Endothelial cell of umbilical vein (primary cell): Measurements from ENCODE around the gene SORCS2. TPM values are rescaled to one million over a fixed set of nuclear protein-coding genes. Genes with fewer than 3 reads are reported as not detected.

ENCODE experiments used
- BruUV-seq: library from RNA; stranded (reverse); fragments of 400-500 nt; replicated peaks from 2 replicates; lab custom pipeline; 2021; lab: Mats Ljungman, UMichigan
- CTCF ChIA-PET: fragments of 300-600, 350-600 bp; sonication (Branson Sonifier 250); formaldehyde crosslinking; loops from one replicate; lab custom pipeline; 2021; ENCODE audit warnings: antibody characterized with exemption, inconsistent platforms; lab: Charles Lee
- POLR2A ChIA-PET: fragments of 300-600, 350-600 bp; sonication (Branson Sonifier 250); formaldehyde crosslinking; loops from one replicate; lab custom pipeline; 2021; ENCODE audit warnings: antibody characterized with exemption, inconsistent platforms; lab: Charles Lee
- DNase-seq: peaks from one replicate; pipeline ENCODE4 v3.0.0-alpha.2; 2011; ENCODE audit warnings: low read depth, low spot score
- FAIRE-seq: peaks from 2 replicates; lab custom pipeline; 2011; peaks lifted over from hg19 to GRCh38; lab: Jason Lieb, UNC
- H2AFZ ChIP-seq: 2 replicates; pipeline ENCODE4 v1.6.0; 2012; ENCODE audit warnings: low read depth, low read length, control low read depth, inconsistent platforms
- H3K27ac ChIP-seq: 2 replicates; pipeline ENCODE4 v1.5.1; 2011; ENCODE audit warnings: low read depth, mild to moderate bottlenecking, control low read depth, low read length, moderate library complexity; ENCODE audit not compliant: insufficient read depth
- H3K27me3 ChIP-seq, 2 experiments: 2 replicates each; pipeline versions ENCODE4 v1.6.0 to v1.6.1; 2011; ENCODE audit warnings: low read length in 2 of 2, mixed read lengths in 1 of 2; ENCODE audit not compliant: control insufficient read depth in 2 of 2, insufficient read depth in 2 of 2
- H3K36me3 ChIP-seq, 2 experiments: 2 replicates in 1 of 2; 3 replicates in 1 of 2; pipeline ENCODE4 v1.5.1; 2011; ENCODE audit warnings: low read length in 2 of 2, mild to moderate bottlenecking in 1 of 2, moderate library complexity in 1 of 2; ENCODE audit not compliant: control insufficient read depth in 2 of 2, insufficient read depth in 2 of 2; ENCODE audit errors: extremely low read depth in 1 of 2
- H3K4me1 ChIP-seq: 3 replicates; pipeline ENCODE4 v1.5.1; 2011; ENCODE audit warnings: mild to moderate bottlenecking, low read length; ENCODE audit not compliant: control insufficient read depth, insufficient read depth; ENCODE audit errors: extremely low read depth
- H3K4me2 ChIP-seq: 2 replicates; pipeline ENCODE4 v1.6.1; 2011; ENCODE audit warnings: low read length, control low read depth, mixed read lengths; ENCODE audit not compliant: insufficient read depth
- H3K4me3 ChIP-seq, 3 experiments: fragments of 200-600 bp in 1 of 3; sonication (generic), shearing (Covaris generic) in 1 of 3; replicated peaks in 1 of 3; 2 replicates each; pipeline ENCODE4 v1.5.1; 2011 to 2016; ENCODE audit warnings: control low read depth in 3 of 3, low read length in 3 of 3, mild to moderate bottlenecking in 2 of 3, inconsistent platforms in 1 of 3, low read depth in 1 of 3, moderate library complexity in 1 of 3; ENCODE audit not compliant: insufficient read depth in 1 of 3
- H3K79me2 ChIP-seq: 2 replicates; pipeline ENCODE4 v1.6.0; 2012; ENCODE audit warnings: low read length, inconsistent platforms; ENCODE audit not compliant: control insufficient read depth, insufficient read depth
- H3K9ac ChIP-seq: replicated peaks from 2 replicates; pipeline ENCODE3; 2011; ENCODE audit warnings: low read length, control low read depth; ENCODE audit not compliant: insufficient read depth; ENCODE audit errors: extremely low read depth
- H3K9me1 ChIP-seq: replicated peaks from 3 replicates; pipeline ENCODE4 v1.6.0; 2011; ENCODE audit warnings: mild to moderate bottlenecking, low read length; ENCODE audit not compliant: control insufficient read depth, insufficient read depth; ENCODE audit errors: extremely low read depth
- H3K9me3 ChIP-seq: replicated peaks from 2 replicates; pipeline ENCODE4 v1.5.1; 2012; ENCODE audit warnings: low read length, inconsistent platforms; ENCODE audit not compliant: control insufficient read depth, insufficient read depth
- H4K20me1 ChIP-seq: replicated peaks from 2 replicates; pipeline ENCODE3; 2011; ENCODE audit warnings: mild to moderate bottlenecking, low read length; ENCODE audit not compliant: control insufficient read depth, insufficient read depth; ENCODE audit errors: extremely low read depth
- CTCF ChIP-seq, 2 donors: IDR thresholded peaks; 1 replicate in 1 of 2; 2 replicates in 1 of 2; pipeline ENCODE4 v1.5.1; 2011; ENCODE audit warnings: low read length in 2 of 2, mild to moderate bottlenecking in 2 of 2, moderate library complexity in 2 of 2, control low read depth in 1 of 2, inconsistent platforms in 1 of 2, low read depth in 1 of 2; ENCODE audit not compliant: insufficient read depth in 1 of 2; ENCODE audit errors: extremely low read depth in 1 of 2
- EZH2 ChIP-seq: IDR thresholded peaks from 2 replicates; pipeline ENCODE4 v1.6.1; 2012; ENCODE audit warnings: borderline replicate concordance, low read depth, mild to moderate bottlenecking, moderate library complexity, low read length, inconsistent platforms; ENCODE audit not compliant: severe bottlenecking
- FOS ChIP-seq: IDR thresholded peaks from 2 replicates; pipeline ENCODE4 v1.6.1; 2011; ENCODE audit warnings: mild to moderate bottlenecking, low read length, moderate library complexity, borderline replicate concordance; ENCODE audit not compliant: insufficient read depth
- GATA2 ChIP-seq: IDR thresholded peaks from 2 replicates; pipeline ENCODE4 v1.7.0; 2011; ENCODE audit warnings: low read depth, mild to moderate bottlenecking, moderate library complexity, mixed read lengths, low read length; ENCODE audit not compliant: insufficient read length, insufficient read depth
- JUN ChIP-seq: IDR thresholded peaks from 2 replicates; pipeline ENCODE4 v1.6.1; 2011; ENCODE audit warnings: borderline replicate concordance, low read depth; ENCODE audit not compliant: insufficient read length, insufficient read depth
- MYC ChIP-seq: IDR thresholded peaks from one replicate; pipeline ENCODE4 v1.6.1; 2011; ENCODE audit warnings: mild to moderate bottlenecking, low read depth, low read length
- POLR2A ChIP-seq: IDR thresholded peaks from 2 replicates; pipeline ENCODE4 v1.6.1; 2012; ENCODE audit warnings: low read depth, mild to moderate bottlenecking, control low read depth, low read length
- POLR2AphosphoS5 ChIP-seq: IDR thresholded peaks from 2 replicates; pipeline ENCODE4 v1.6.1; 2012; ENCODE audit warnings: low read depth, mild to moderate bottlenecking, control low read depth, low read length, moderate library complexity; ENCODE audit not compliant: insufficient read depth
- dilution Hi-C: fragments of 300-500 bp; cut with MboI; formaldehyde crosslinking; loops from one replicate; pipeline ENCODE4 v1.15.0; 2019; ENCODE audit warnings: low sequenced_read_pairs; ENCODE audit not compliant: extremely low pct_ligation_motif_present
- intact Hi-C: fragments of 100-400 bp; cut with micrococcal nuclease; formaldehyde crosslinking; loops from one replicate; pipeline ENCODE4 v1.10.0; 2022
- polyA plus RNA-seq, 4 experiments: library from polyadenylated mRNA; depleted of rRNA in 3 of 4; stranded (reverse) in 3 of 4; unstranded in 1 of 4; fragments of >200 nt; gene quantifications; 2 replicates each; pipeline versions ENCODE4 v1.2.1 to v1.2.3, GENCODE V29; 2011 to 2012; ENCODE audit warnings: missing spikeins in 1 of 4
- total RNA-seq: library from RNA; stranded (reverse); gene quantifications from 2 replicates; pipeline ENCODE4 v1.2.3, GENCODE V29; 2021
- TF ChIP-seq, protein P1 (sequence below): IDR thresholded peaks from 2 replicates; pipeline ENCODE4 v1.6.1; 2011; ENCODE audit not compliant: insufficient read depth, insufficient read length

Gene SORCS2
- total and polyA plus RNA-seq, 2 donors (not counting 3 experiments of a cell fraction or from before 2014, with no cell fraction given) = not detected

- CTCF ChIA-PET = no interaction called here
- POLR2A ChIA-PET = no interaction called here
- no TSS peak for BruUV-seq
- Histone ChIP-seq H3K9me3 (no peaks in the 10 kb centered on the region), H4K20me1 (no peaks in the 10 kb centered on the region), H3K27me3 (no peaks in the 10 kb centered on the region), H3K36me3 (no peaks in the 10 kb centered on the region), H3K9me1 (no peaks in the 10 kb centered on the region), H2AFZ (no peak overlapping the region), H3K27ac (no peak overlapping the region), H3K4me3 (no peak overlapping the region), H3K4me2 (no peak overlapping the region), H3K79me2 (no peaks in the 10 kb centered on the region), H3K4me1 (no peaks in the 10 kb centered on the region), H3K9ac (no peak overlapping the region)
- dilution Hi-C loops = no loop called here
- intact Hi-C loops = no loop called here
- FAIRE-seq = no peak
- DNase-seq = no peak
- TF ChIP-seq MYC (no peak), GATA2 (no peak), POLR2AphosphoS5 (no peak), EZH2 (no peak), JUN (no peak), POLR2A (no peak), FOS (no peak)
- TF ChIP-seq, protein P1, sequence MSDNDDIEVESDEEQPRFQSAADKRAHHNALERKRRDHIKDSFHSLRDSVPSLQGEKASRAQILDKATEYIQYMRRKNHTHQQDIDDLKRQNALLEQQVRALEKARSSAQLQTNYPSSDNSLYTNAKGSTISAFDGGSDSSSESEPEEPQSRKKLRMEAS = no peak
These were observed 354.6 kb downstream of the SORCS2 start for GRCh38 chr4:7546809-7547367.

GRCh38 chr4:7547368-7548040, 355.2 kb downstream of the SORCS2 start:
- DNase-seq (no peak), FAIRE-seq (no peak)
- no peaks in the 10 kb centered on the region for H4K20me1 ChIP-seq
- H3K79me2 ChIP-seq = no peaks in the 10 kb centered on the region
- dilution Hi-C loops = no loop called here
- ChIA-PET POLR2A (no interaction called here), CTCF (no interaction called here)
- no peak overlapping the region for H3K9ac ChIP-seq
- H3K4me1 ChIP-seq = no peaks in the 10 kb centered on the region
- no peaks in the 10 kb centered on the region for H3K9me1 ChIP-seq
- TF ChIP-seq, protein P1 = no peak
- TF ChIP-seq POLR2AphosphoS5 (no peak), EZH2 (no peak), CTCF (IDR thresholded peaks at IDR 0.05; ENCODE audit: extremely low read depth in 1 of 2, insufficient read depth in 1 of 2, low read depth in 1 of 2, low read length in 2 of 2) (no peak), GATA2 (no peak), JUN (no peak), POLR2A (no peak), FOS (no peak), MYC (no peak)
- no peaks in the 10 kb centered on the region for H3K9me3 ChIP-seq
- H2AFZ ChIP-seq = no peak overlapping the region
- H3K4me2 ChIP-seq = no peak overlapping the region
- intact Hi-C loops = no loop called here
- H3K36me3 ChIP-seq = no peaks in the 10 kb centered on the region
- H3K27me3 ChIP-seq = no peaks in the 10 kb centered on the region
- H3K27ac ChIP-seq = no peak overlapping the region
- no TSS peak for BruUV-seq
- no peak overlapping the region for H3K4me3 ChIP-seq
